ENCODE data around the gene GAGE12C.
"Not testable (repeated sequence)": the region's sequence is repeated elsewhere in the genome, so short reads cannot be mapped to it uniquely, and the experiment has no call there.

DNA sequence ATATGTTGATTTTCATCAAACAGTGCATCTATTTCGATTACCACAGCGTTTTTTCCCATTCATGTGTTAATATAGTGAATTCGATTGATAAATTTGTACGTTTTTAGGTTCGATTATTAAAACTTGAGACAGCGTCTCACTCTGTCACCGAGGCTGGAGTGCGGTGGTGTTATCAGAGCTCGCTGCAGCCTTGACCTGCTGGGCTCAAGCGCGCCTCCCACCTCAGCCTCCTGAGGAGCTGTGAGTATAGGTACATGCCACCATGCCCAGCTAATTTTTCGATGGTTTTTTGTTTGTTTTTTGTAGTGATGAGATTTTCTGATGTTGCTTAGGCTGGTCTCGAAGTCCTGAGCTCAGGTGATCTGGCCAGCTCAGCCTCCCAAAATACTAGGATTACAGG is 37.2 kb downstream of the GAGE12C start:
- TF ChIP-seq, protein P1, sequence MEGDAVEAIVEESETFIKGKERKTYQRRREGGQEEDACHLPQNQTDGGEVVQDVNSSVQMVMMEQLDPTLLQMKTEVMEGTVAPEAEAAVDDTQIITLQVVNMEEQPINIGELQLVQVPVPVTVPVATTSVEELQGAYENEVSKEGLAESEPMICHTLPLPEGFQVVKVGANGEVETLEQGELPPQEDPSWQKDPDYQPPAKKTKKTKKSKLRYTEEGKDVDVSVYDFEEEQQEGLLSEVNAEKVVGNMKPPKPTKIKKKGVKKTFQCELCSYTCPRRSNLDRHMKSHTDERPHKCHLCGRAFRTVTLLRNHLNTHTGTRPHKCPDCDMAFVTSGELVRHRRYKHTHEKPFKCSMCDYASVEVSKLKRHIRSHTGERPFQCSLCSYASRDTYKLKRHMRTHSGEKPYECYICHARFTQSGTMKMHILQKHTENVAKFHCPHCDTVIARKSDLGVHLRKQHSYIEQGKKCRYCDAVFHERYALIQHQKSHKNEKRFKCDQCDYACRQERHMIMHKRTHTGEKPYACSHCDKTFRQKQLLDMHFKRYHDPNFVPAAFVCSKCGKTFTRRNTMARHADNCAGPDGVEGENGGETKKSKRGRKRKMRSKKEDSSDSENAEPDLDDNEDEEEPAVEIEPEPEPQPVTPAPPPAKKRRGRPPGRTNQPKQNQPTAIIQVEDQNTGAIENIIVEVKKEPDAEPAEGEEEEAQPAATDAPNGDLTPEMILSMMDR (IDR thresholded peaks at IDR 0.05; ENCODE audit: low read length) = not testable (repeated sequence)
- not testable (repeated sequence) for TF ChIP-seq EZH2 (optimal IDR thresholded peaks at IDR 0.05; ENCODE audit: low read depth, low read length); EZH2phosphoT487 (IDR thresholded peaks at IDR 0.05; ENCODE audit: low read length)
